GM15510 (cell line): ENCODE data around the gene PADI2.

ENCODE experiments used
- POLR2A ChIP-seq: IDR thresholded peaks from 3 replicates; pipeline ENCODE4 v1.6.1; 2011; ENCODE audit warnings: borderline replicate concordance; ENCODE audit not compliant: insufficient read length; ENCODE audit errors: extremely low read depth

PADI2 gene

DNA sequence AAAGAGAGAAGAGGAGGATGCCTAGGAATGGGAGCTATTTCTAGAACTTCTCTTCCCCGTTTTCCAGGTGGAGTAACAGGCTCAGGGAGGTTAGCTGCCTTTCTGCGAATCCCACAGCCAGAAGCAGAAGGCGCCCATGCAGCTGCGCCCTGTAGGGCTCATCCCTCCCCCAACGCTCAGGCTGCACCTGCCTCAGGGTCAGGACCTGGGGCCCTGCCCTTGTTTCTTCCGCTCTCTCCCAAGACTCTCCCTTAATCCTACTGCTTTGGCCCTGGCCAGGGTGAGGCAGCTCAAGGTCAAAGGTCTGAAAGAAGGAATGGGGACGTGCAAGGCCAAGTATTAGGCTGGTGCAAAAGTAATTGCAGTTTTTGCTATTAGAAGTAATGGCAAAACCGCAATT lies 30.5 kb upstream of the PADI2 start:
- no peak for TF ChIP-seq POLR2A

DNA sequence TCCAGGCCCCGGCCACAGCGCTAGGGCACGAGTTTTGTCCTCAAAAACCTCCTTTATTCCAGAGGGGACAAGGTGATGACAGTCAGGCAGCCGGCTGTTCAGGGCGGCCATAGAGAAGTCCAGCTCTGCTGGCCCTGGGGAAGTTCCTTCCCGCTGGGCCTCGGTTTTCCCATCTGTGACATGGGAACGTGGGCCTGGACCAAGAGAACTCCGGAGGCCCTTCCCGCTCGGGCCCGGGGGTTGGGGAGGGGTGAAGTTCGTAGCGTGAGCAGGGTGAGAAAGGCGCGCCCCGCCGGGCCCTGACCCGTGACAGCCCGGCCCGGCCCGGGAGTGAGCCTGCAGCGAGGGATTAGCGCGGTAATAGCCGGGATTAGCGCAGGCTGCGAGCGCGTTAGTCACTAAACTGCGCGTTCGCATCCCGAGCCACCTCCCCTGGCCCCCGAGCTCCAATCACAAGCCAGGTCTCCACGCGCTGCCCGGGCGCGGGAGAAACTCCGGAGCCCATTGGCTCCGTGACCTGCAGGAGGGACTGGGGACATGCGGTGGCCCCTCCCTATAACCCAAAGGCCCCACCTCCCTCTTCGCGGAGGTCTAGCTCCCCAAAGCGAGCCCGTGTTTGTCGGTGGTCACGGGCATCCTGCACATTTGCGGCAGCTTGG lies 29.8 kb upstream of the PADI2 start:
- no peak for TF ChIP-seq POLR2A

DNA sequence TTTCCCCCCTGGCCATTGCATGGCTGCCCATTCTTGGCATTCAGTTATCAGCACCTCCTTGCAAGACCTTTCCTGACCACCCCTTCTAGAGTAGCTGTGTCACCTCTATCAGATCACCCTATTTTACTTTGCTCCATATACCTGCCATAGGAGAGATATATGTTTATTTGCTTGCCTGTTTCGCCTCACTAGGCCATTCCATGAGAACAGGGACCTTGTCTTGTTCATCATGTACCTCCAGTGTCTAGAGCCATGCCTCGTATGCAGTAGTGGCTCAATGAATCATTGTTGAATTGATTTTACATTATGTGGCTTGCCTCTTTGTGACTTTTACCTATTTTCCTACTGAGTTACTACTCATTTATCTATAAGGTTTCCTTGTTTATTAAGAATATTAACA lies 26.4 kb upstream of the PADI2 start:
- no peak for TF ChIP-seq POLR2A

DNA sequence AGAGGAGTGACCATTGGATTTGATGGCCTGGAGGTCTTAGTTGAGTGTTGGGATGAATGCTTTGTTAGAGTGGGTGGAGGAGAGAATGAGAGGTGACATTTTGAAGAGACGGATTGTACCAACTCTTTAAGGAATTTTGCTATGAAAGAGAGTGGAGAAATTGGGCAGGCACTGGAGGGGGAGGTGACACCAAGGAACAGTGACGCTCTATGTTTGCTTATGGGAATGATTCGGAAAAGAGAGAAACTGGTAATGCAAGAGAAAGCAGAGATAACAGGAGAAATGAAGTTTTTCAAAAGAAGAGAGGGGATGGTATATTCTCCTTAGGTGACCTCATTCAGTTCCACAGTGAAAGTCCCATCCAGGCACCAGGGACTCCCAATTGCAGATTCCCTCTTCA lies 24.5 kb upstream of the PADI2 start:
- TF ChIP-seq POLR2A = no peak

DNA sequence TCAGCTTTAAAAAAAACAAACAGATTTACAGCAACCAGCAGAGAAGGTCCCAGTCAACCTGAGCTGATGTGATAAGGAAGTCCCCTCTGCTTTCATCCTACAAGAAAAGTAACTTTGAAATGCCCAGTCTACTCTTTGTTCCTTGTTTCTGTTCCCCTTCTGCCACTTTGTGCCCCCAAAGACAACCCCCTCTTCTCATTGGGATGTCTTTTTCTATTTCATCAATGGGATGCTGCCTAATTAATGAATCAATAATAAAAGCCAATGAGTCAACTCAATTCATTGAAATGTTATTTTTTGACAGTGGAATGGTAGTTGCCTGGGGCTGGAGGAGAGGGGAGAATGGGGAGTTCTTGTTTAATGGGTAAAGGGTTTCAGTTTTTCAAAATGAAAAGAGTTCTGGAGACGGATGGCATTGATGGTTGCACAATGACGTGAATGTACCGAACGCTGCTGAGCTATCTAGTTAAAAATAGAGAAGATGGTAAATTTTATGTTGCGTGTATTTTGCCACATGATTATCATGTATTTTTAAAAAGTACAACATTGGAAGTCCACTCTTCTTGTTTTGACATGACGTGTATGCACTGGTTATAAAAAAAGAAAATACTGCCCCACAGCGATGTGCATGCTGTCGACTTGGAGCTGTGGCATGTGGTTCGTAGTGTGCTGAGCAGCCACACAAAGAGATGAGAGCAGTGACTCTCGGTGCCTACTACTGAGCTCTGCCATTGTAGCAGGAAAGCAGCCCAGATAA lies 22.4 kb upstream of the PADI2 start:
- TF ChIP-seq POLR2A = no peak

DNA sequence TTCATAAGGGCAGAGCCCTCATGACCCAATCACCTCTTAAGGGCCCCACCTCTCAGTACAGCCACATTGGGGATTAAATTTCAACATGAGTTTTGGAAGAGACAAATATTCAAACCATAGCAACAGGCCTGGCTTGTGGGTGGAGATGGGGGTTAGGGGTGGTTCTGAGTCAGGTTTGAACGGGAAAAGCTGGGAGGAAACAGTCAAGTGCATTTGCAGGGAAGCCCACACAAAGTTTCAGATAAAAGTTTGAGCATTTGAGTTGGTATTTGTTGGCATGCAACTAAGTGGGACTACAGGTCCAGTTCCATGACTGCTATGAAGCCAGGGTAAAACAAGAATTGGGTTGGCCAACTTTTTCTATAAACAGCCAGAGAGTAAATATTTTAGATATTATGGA lies 21.0 kb upstream of the PADI2 start:
- no peak for TF ChIP-seq POLR2A

DNA sequence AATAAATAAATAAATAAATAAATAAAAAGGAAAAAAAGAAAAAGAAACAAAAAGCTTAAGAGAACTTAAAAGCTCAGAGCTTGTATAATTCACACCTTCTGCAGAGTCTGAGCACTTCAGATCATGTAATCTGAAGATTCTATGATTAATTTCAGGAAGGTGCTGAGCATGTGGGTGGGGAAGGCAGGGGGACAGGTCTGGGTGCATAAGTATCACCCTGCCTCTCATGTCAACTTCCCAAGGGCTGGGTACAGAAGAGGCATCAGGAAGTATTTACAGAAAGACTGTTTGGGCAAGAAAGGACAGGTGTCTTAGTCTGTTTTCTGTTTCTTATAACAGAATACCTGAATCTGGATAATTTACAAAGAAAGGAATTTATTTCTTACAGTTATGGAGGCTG lies 20.4 kb upstream of the PADI2 start:
- TF ChIP-seq POLR2A = no peak

DNA sequence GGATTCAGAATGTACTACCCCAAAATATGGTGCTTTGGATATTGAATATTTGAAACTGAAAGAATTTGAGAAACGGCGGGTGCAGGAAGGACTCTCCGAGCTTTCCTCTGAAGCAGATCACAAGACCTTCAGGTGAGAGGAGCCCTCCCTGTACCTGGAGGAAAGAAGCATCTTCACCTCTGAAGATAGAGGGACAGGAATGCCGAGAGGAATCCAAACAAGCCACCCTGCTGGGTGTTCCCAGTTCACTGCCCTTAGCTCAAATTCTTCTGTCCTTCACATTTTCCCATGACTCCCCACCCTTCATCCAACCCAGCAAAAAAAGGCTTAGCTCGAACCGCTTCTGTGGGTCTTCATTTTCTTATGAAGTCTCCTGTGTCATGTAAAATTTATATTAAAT lies 18.2 kb upstream of the PADI2 start:
- no peak for TF ChIP-seq POLR2A

DNA sequence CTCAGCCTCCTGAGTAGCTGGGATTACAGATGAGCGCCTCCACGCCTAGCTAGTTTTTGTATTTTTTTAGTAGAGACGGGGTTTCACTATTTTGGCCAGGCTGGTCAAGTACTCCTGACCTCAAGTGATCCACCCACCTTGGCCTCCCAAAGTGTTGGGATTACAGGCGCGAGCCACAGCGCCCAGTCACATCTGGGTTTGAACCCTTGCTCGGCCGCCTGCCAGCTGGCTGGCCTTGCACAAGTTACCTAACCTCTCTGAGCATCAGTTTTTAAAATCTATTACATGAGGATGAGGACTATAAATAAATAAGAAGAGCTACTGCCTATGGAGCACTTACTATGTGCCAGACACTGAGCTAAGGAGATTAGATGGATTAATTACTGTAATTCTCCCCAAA lies 17.7 kb upstream of the PADI2 start:
- no peak for TF ChIP-seq POLR2A

DNA sequence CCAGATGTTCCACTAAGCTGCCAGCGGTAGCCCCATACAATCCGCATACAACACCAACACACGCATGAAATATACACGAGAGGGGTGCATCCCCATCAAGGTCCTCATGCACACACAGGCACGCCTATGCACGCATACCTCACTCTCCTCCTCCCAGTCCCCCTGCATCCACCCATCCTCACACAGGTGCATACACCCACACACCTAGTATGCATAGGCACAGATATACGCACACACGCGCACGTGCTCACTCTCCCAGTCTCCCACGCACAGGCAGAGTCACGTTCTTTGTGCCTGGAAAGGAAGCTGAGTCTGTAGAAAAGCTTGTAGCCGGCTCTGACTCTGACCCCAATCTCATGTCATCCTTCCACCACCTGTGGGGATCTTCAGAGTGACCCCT lies 16.9 kb upstream of the PADI2 start:
- TF ChIP-seq POLR2A = no peak

DNA sequence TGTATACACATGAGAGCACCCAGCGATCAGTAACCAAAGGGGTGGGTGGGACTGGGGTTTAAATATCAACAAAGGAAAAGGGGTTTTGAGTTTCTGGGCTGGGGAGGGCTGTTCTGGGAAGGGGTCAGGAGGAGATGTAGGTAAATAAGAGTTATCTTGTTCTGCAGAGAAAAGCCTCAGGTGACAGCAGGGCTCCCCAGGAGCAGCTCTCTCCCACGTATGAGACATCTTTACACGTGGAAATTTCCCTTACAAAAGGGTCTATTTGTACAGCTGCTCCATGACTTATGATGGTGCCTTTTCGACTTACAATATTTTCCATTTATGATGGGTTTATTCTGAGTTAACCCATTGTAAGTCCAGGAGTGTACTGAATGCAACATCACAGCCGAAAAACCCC lies 16.3 kb upstream of the PADI2 start:
- no peak for TF ChIP-seq POLR2A

DNA sequence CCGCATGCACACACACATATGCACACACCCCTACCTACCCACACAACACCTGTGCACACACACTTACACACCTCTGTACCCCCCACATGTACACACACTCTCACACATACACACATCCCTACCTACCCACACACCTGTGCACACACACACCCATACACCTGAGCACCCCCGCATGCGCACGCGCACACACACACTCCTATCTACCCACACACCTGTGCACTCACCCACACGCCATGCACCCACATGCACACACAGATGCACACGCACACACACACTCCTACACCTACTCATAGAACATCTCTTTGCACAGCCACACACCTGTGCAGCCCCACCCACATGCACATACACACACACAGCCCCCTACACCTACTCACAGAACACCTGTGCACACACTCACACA lies 15.5 kb upstream of the PADI2 start:
- TF ChIP-seq POLR2A = no peak

DNA sequence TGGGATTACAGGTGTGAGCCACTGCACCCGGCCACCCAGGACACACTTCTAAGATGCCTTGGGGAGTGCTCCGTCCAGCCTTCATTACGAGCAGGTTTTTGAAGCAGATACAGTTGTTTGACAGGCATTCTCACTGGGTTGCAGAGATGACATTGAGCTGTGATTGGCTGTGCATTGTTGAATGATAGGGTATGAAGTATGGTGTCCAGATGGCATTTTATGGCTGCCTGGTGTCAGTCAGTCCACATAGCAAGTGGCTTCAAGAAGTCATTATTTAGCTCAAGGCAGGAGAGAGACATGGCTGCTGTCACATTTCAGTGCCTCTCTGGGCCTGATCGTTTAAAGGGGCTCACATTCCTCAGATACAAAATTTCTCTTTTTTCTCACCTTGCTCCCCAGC lies 14.8 kb upstream of the PADI2 start:
- TF ChIP-seq POLR2A = no peak

DNA sequence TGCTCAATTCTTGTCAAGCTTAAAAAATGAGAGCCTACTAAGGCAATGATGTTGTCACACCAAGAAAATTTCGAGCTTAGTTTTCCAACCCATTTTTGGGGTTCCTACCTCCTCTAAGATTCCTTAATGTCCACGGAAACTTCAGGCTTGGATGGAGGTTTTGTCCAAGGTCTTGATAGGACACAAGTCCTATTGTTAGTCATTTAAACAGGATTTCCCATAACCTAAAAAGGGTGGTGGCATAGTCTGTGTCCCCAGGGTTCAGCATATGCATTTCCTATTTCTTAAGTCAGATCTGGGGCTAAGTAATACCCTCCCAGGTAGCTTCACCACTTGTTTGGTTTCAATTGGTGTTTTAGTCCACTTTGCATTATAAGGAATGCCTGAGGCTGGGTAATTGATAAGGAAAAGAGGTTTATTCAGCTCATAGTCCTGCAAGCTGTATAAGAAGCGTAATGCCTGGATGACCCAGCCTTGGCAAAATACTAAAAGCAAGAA lies 10.9 kb upstream of the PADI2 start:
- no peak for TF ChIP-seq POLR2A

DNA sequence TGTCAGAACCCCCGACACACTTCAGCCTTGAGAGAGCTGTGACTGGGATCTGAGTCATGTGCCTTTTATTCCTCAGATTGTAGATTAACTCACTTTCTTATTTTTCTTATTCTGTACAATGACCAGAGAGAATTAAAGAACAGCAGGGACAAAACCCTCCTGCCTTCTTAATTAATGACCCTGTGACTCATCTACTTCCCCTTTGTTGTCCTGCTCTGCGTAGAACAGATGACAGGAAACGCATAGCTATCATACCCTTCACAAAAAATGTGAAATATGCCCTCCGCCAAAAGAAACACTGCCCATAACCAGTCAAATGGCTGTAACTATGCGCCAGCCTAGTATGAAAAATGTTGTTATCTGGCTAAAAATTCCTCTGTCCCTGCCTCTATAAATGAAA lies 9.1 kb upstream of the PADI2 start:
- no peak for TF ChIP-seq POLR2A

DNA sequence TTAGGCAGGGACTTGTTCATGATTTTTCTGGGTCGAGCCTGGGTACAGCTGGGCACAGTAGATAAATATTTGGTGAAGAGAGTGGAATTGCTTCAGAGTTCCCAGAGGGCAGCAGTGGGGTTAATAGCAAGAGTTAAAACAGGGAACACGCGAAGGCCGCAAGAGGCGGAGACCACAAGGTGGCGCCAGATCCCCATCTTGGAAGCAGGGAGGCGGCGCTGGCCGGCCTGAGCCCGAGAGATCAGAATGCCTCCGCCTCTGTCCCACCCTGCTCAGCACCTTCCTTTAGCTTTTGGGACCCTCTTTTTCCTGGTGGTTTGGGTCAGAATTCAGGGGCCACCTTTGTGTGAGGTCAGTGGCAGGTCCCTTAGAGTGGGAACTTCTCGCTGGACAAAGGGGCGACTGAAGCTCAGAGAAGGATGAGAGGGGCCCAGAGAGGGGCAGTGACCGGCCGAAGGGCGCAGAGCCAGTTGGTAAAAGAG lies 6.5 kb upstream of the PADI2 start:
- no peak for TF ChIP-seq POLR2A

DNA sequence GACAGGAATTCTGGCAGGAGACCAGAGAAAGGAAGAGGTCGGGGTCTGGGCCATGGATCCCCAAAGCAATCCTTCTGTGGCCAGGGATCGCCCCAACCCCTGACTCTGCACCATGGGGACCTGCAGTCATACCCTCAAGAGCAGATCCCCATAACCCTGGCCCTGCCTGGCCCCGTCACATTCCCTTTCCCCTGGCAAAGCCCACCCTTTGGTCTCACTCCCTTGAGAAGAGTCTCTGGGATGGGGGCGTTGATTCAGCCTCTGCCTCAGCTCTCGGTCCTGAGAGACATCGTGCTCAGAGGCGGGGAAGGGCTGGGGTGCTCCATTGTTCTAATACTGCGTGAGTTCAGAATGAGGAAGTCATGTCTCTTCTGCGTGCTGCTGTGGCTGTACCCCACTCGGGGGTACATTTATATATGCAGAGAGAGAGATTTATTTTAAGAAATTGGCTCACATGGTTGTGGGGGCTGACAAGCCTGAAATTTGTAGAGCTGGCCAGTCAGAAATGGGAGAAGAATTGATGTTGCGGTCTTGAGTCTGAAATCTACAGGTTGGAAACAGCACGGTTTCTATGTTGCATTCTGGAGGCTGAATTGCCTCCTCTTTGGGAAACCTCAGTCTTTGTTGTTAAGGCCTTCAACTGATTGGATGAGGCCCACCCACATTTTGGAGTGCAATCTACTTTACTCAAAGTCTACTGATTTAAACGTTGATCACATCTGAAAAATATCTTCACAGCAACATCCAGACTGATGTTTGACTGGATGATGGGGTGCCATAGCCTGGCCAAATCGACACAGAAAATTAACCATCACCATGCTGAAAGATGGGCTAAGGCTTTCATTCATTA lies 4.2 kb upstream of the PADI2 start:
- no peak for TF ChIP-seq POLR2A
